MM.1S (cell line): Measurements from ENCODE around the gene KIAA0930.

ENCODE experiments used
- EZH2phosphoT487 ChIP-seq: fragments of 300-600 bp; sonication (generic); IDR thresholded peaks from 2 replicates; pipeline ENCODE4 v1.6.1; 2018; ENCODE audit warnings: antibody characterized with exemption, low read length
- TF ChIP-seq, protein P1 (sequence below): fragments of 300-600 bp; sonication (generic); IDR thresholded peaks from 2 replicates; pipeline ENCODE4 v1.5.1; 2016; ENCODE audit warnings: antibody characterized with exemption, low read length, mixed read lengths

DNA sequence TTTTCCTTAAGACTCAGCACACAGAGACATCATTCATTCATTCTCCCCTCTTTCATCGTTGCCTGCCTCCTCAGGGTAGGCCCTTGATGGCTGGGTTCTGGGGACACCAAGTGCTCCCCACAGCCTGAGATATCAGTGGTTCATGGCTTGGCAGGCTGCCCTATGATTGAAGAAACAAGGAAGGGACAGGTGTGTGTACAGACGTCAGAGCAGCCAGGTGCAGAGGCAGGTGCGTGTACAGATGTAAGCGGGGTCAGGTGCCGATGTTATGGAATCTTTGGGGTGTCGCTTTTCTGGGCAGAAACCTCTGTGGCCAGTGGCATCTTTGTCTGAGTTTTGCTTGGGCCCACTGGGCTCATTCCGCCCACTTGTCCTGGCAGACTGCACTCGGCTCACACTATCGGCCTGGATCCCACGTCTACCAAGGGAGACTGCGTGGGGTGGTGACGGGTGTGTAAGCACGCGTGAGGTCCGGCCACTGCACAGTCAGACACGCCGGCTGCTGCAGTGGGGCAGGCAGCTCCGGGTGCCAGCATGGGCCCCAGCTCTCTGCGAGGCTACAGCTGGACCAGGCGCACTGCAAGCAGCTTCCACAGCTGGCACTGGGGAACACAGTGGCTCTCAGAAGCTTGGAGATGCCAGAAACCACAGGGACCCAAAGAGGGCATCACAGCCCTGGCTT lies 20.9 kb upstream of the KIAA0930 start:
- TF ChIP-seq, protein P1, sequence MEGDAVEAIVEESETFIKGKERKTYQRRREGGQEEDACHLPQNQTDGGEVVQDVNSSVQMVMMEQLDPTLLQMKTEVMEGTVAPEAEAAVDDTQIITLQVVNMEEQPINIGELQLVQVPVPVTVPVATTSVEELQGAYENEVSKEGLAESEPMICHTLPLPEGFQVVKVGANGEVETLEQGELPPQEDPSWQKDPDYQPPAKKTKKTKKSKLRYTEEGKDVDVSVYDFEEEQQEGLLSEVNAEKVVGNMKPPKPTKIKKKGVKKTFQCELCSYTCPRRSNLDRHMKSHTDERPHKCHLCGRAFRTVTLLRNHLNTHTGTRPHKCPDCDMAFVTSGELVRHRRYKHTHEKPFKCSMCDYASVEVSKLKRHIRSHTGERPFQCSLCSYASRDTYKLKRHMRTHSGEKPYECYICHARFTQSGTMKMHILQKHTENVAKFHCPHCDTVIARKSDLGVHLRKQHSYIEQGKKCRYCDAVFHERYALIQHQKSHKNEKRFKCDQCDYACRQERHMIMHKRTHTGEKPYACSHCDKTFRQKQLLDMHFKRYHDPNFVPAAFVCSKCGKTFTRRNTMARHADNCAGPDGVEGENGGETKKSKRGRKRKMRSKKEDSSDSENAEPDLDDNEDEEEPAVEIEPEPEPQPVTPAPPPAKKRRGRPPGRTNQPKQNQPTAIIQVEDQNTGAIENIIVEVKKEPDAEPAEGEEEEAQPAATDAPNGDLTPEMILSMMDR: no peak
- TF ChIP-seq EZH2phosphoT487: no peak
